Mammary epithelial cell (primary cell): Measurements from ENCODE around the gene TADA2B.

Source experiments
- EZH2 ChIP-seq: IDR thresholded peaks from 2 replicates; pipeline ENCODE4 v1.6.1; 2012; ENCODE audit warnings: low read length, inconsistent platforms, borderline replicate concordance
- TF ChIP-seq, protein P1 (sequence below), 2 donors: IDR thresholded peaks in 1 of 2; conservative IDR thresholded peaks in 1 of 2; 2 replicates each; pipeline ENCODE4 v1.5.1; 2011 to 2012; ENCODE audit warnings: inconsistent platforms in 2 of 2, low read length in 2 of 2, mild to moderate bottlenecking in 2 of 2, control low read depth in 1 of 2, low read depth in 1 of 2; ENCODE audit not compliant: insufficient read depth in 1 of 2; ENCODE audit errors: extremely low read depth in 1 of 2

GRCh38 chr4:7051905-7052304, 8.7 kb downstream of the TADA2B start:
- TF ChIP-seq, protein P1, sequence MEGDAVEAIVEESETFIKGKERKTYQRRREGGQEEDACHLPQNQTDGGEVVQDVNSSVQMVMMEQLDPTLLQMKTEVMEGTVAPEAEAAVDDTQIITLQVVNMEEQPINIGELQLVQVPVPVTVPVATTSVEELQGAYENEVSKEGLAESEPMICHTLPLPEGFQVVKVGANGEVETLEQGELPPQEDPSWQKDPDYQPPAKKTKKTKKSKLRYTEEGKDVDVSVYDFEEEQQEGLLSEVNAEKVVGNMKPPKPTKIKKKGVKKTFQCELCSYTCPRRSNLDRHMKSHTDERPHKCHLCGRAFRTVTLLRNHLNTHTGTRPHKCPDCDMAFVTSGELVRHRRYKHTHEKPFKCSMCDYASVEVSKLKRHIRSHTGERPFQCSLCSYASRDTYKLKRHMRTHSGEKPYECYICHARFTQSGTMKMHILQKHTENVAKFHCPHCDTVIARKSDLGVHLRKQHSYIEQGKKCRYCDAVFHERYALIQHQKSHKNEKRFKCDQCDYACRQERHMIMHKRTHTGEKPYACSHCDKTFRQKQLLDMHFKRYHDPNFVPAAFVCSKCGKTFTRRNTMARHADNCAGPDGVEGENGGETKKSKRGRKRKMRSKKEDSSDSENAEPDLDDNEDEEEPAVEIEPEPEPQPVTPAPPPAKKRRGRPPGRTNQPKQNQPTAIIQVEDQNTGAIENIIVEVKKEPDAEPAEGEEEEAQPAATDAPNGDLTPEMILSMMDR (conservative IDR thresholded peaks at IDR 0.05 in 1 of 2, IDR thresholded peaks at IDR 0.05 in 1 of 2; ENCODE audit: extremely low read depth in 1 of 2, insufficient read depth in 1 of 2, low read depth in 1 of 2, low read length in 2 of 2): no peak
- TF ChIP-seq EZH2: no peak
